ENCODE measurements around the gene TRIM36.

Gene TRIM36

DNA sequence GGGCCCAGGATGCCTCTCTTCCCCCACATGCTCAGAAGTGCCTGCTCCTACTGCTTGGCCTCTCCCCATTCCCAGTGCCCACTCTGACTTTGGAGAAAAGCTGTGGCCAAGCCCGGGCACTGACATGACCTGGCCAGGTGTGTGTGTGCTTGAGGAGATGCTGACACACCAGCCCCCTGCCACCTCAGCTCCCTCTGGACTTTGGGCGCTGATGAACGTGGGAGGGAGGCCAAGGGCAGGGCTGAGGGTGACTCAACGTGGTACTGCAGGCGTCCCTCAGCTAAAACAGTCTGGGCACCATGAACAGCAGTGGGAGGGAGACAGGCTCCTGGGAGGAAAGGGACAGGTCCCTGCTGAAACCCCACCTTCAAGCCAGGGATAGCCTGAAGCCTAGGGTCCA is 3.9 kb downstream of the TRIM36 start:
- no peak for DNase-seq (ENCODE audit: low read depth)

DNA sequence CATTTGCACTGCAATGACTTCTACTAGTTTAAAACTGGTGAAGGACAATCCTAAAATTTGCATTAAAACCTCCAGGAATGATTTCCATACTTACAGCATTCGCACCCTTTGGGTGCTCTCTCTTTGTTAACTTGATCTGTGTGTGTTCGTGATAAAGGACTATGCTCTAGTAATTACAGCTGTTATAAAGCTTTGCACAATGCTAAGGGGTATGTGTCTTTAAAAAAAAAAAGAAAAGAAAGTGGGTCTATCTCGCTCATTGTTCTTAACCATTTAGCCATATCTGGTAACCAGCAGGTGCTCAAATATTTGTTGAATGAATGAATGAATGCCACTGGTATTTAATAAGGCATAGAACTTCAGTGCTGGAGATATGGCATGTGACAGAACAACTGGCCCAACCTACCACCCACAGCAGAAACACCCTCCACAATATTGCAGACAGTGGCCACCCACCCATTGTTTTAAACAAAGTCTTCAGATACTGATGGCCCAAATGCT is 8.7 kb downstream of the TRIM36 start:
- no peak for DNase-seq (ENCODE audit: low read depth)

DNA sequence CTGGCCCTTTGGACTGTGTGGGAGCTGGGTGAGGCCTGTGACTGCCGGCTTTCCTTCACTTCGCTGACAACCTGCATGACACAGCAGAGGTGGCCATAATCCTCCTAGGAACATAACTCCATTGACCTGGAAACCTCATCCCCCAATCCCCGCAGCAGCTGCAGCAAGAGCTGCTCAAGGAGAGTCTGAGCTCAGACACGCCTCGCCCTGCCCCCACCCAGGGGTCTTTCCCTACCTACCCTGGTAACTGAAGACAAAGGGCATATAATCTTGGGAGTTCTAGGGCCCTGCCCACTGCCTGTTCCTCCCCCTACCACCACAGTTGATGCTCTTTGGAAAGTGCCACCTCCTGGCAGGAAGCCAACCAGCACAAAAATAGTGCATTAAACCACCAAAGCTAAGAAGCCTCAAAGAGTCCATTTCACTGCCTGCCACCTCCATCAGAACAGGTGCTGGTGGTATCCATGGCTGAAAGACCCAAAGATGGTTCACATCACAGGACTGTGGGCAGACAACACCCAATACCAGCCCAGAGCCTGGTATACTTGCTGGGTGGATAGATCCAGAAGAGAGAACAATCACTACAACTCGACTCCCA is 18.4 kb downstream of the TRIM36 start:
- DNase-seq (ENCODE audit: low read depth): no peak

- DNase-seq (ENCODE audit: low read depth): no peak
These were observed 19.2 kb downstream of the TRIM36 start for GRCh38 chr5:115150512-115150911.

DNA sequence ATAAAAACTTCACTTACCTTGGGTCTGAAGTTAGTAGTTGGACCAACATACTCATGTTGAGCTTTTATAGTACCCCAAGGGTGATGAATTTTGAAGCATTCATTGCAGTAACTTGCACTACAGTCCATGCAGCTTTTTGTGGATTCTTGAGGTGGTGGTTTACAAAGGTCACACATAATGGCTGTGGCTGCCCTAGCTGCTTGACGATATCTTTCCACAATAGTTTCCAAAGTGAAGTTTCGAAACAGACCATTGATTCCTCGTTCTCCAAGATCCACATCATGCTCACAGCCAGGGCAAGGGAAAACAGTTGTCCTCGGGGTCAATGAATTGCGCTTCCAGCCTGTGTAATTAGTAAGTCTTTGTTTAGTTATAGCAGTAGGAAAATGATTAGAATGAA is 22.7 kb downstream of the TRIM36 start:
- DNase-seq (ENCODE audit: low read depth): no peak

- DNase-seq (ENCODE audit: low read depth): no peak
These were observed 33.4 kb downstream of the TRIM36 start for GRCh38 chr5:115136294-115136693.

GRCh38 chr5:115132465-115132864 is 37.2 kb downstream of the TRIM36 start:
- no peak for DNase-seq (ENCODE audit: low read depth)

DNA sequence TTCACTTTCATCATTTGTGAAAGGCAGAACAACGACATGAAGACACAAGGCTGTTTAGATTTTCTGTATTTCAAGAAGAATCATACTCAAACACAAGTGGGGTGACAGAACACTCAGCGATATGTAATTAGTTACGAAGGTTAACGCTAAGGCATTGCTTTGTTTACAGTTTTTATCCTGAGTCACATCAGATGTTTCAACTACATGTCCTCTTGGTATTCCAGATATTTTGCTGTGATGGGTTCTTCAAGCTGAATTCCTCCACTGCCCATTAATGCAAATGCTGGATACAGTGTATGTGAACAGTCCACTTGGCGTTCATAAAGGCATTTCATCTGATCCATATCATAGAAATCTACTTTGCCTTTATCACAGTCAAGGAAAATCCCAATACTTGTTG is 43.4 kb downstream of the TRIM36 start:
- DNase-seq (ENCODE audit: low read depth): no peak

DNA sequence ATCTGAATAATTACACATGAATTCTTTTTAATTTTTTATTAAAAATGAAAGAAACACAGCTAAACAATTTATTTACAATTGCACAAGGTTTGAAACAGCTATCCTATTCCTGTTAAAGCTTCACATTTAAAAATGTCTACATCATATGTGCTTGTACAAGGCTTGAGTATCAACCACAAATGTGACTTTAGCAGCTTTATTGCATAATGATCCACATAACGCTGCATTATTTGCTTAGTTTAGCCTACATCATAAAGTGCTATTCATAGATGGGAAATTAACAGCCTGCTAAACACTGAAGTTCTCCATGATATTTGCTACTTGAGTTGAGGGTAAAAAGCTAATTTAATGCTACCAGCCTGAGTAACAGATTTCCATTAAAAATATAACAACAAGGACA is 45.0 kb downstream of the TRIM36 start:
- DNase-seq (ENCODE audit: low read depth): no peak

DNA sequence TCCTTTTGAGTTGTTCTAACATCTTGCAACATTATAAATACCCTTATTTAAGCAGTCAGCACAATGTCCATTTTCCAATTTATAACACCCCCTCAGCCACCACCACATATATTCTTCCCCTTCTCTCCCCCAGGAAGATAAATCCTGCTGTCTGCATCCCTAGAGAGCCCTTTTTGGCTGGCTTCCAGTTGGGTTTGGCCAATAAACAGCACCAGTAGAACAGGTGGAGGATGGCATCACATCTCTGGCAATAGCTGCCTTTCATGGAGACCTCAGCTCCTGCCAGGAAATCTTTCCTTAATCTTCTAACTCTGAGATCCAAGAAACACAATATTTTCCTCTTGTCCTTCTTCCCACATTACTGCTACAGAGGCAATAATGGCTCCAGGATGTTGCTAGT is 53.7 kb downstream of the TRIM36 start:
- no peak for DNase-seq (ENCODE audit: low read depth)

- no peak for DNase-seq (ENCODE audit: low read depth)
These were observed 59.9 kb downstream of the TRIM36 start for GRCh38 chr5:115109840-115110239.

GRCh38 chr5:115109356-115109755 is 60.4 kb downstream of the TRIM36 start:
- no peak for DNase-seq (ENCODE audit: low read depth)

GRCh38 chr5:115100319-115100955 is 69.3 kb downstream of the TRIM36 start:
- DNase-seq (ENCODE audit: low read depth): no peak

GRCh38 chr5:115098041-115098702 is 71.5 kb downstream of the TRIM36 start:
- DNase-seq (ENCODE audit: low read depth): no peak

GRCh38 chr5:115097236-115097635 is 72.5 kb downstream of the TRIM36 start:
- DNase-seq (ENCODE audit: low read depth): no peak

DNA sequence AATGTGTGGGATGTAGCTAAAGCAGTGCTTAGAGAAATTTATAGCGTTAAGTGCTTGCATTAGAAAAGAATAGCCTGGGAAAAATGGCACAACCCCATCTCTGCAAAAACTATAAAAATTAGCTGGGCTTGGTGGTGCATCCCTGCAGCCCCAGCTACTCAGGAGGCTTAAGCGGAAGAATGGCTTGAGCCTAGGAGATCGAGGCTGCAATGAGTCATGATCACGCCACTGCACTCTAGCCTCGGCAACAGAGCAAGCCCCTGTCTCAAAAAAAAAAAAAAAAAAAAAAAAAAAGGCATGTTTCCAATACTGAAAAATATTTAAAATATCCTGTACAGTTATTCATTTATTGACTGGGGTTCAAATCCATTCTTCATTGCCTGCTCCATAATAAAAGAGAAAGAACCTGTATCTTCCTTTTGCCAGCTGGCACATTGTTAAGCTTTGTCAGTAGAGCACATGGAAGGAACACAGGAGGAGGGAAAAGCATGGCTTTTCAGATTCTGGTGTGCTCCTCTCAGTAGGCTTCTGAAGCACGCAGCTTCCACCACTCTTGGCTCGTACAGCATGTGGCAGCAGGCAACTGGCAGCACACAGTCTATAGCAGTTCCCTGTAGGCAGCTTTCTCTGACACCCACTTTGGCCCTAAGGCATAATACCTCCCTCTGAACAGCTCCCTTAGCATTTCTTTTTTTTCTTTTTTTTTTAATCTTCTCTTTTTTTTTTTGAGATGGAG is 73.5 kb downstream of the TRIM36 start:
- DNase-seq (ENCODE audit: low read depth): no peak

DNA sequence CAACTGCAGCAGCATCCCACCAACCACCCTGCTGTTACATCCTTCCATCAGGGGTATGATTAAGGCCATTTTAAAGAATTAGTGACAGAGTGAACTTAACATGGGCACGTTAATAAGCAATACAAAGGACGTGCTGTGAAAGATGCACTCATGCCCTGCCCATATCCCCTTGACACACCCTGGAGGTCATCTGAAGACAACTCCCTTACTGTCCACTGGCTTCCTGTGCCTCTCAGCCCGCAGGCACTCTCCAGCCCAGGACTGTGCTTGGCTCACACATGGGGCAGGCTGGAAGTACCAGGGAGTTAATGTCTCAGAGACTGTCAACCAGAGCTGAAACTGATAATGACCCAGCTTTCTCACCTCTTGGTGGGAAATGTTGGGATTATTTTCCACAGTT is 81.8 kb downstream of the TRIM36 start:
- DNase-seq (ENCODE audit: low read depth): no peak

DNA sequence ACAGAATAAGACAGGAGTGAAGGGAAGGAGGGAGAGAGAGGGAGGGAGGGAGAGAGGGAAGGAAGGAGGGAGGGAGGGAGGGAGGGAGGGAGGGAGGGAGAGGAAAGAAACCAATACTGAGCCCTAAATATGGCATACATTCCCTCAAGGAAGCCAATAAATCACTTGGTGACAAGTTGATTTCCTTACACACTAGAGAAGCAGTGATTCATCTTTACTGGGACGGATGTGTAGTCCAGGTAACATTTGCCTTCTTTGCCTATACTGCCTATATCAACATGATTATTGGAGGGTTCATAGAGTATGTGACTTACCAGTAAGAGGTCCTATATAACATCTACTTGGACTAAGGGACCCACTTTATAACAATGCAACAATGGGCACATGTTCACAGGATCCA is 83.2 kb downstream of the TRIM36 start:
- DNase-seq (ENCODE audit: low read depth): no peak

GRCh38 chr5:115084246-115084793 is 85.4 kb downstream of the TRIM36 start:
- DNase-seq (ENCODE audit: low read depth): no peak

GRCh38 chr5:115079924-115080623 is 89.6 kb downstream of the TRIM36 start:
- DNase-seq (ENCODE audit: low read depth): no peak

Measured in CMK (cell line).